ENCODE measurements around the gene INSYN2B. TPM values are rescaled to one million over a fixed set of nuclear protein-coding genes. Genes with fewer than 3 reads are reported as not detected.

The INSYN2B gene
- total and polyA plus RNA-seq, 2 of the 4 experiments (the other 2 are of a cell fraction), result 9.1 to 33.5 TPM

GRCh38 chr5:169880012-169880663 lies 100.2 kb downstream of the INSYN2B start:
- Histone ChIP-seq H2AK5ac (ENCODE audit: low read depth, low read length) (no peak overlapping the region), H3K36me3 (ENCODE audit: control insufficient read depth, insufficient read depth, low read length) (peaks cover 10% of the 10 kb centered on the region), H4K91ac (ENCODE audit: insufficient read depth, low read depth, low read length) (no peak overlapping the region), H3K9me1 (ENCODE audit: insufficient read depth, low read length) (peaks cover 6% of the 10 kb centered on the region; the same call in 1 of the 2 replicates), H2BK20ac (ENCODE audit: low read depth, low read length) (no peak overlapping the region), H3K9ac (ENCODE audit: low read depth, low read length) (no peak overlapping the region), H2BK5ac (ENCODE audit: low read depth, low read length, poor library complexity, severe bottlenecking) (no peak overlapping the region), H3K56ac (ENCODE audit: extremely low read depth, insufficient read depth, low read length) (no peak overlapping the region), H3K9me3 (ENCODE audit: control insufficient read depth, insufficient read depth, low read length) (no peaks in the 10 kb centered on the region), H3K4me1 (ENCODE audit: control insufficient read depth, insufficient read depth, low read length) (peaks cover 10% of the 10 kb centered on the region), H3K79me1 (ENCODE audit: low read depth in 1 of 2, low read length in 2 of 2) (peaks cover 0 to 8% of the 10 kb centered on the region in 2 experiments; a peak in 2 of 4 replicates), H3K4me2 (ENCODE audit: low read depth, low read length) (no peak overlapping the region), H2AK9ac (replicated peaks; ENCODE audit: low read depth, low read length, poor library complexity) (no peak overlapping the region), H3K27ac (ENCODE audit: insufficient read depth, low read length) (no peak overlapping the region), H3K18ac (ENCODE audit: low read depth, low read length) (no peak overlapping the region), H3K14ac (replicated peaks; ENCODE audit: low read depth, low read length) (no peak overlapping the region), H4K8ac (ENCODE audit: low read depth in 2 of 2, low read length in 2 of 2) (no peak overlapping the region), H3K4me3 (ENCODE audit: insufficient read depth, low read depth, low read length) (no peak overlapping the region), H3K4ac (ENCODE audit: low read depth, low read length) (no peak overlapping the region), H4K5ac (ENCODE audit: low read depth, low read length) (no peak overlapping the region), H2BK15ac (ENCODE audit: low read depth, low read length) (no peak overlapping the region), H3K27me3 (ENCODE audit: control insufficient read depth, insufficient read depth, low read length) (no peaks in the 10 kb centered on the region), H2BK120ac (ENCODE audit: low read depth, low read length) (no peak overlapping the region), H4K20me1 (ENCODE audit: insufficient read depth, low read length) (no peaks in the 10 kb centered on the region), H3K23ac (ENCODE audit: low read depth, low read length) (no peak overlapping the region), H2AFZ (replicated peaks; ENCODE audit: low read length, poor library complexity) (no peak overlapping the region)
- intact Hi-C loops (cut with micrococcal nuclease), result no loop called here
- dilution Hi-C loops (cut with HindIII; ENCODE audit: low sequenced_read_pairs, unreplicated experiment), result no loop called here
- ATAC-seq (ENCODE audit: low read depth), result no peak
- ChIA-PET POLR2A (ENCODE audit: unreplicated experiment) (no interaction called here), CTCF (interaction anchor here (1.0 kb wide), 1 partner anchor 177 kb away, joined by 3 read pairs; no protein-coding TSS in a partner anchor)
- WGBS, 2 experiments (ENCODE audit: extremely low coverage in 2 of 2, insufficient read length in 1 of 2), result no CpG with 5 or more reads among the region's 4 CpGs
- in situ Hi-C loops (cut with MboI; ENCODE audit: low sequenced_read_pairs), result no loop called here
- DNase-seq, result no peak
- TF ChIP-seq CTCF (conservative IDR thresholded peaks at IDR 0.05; ENCODE audit: low read depth, low read length), result no peak
- TF ChIP-seq MAFK (IDR thresholded peaks at IDR 0.05; ENCODE audit: low read depth, low read length), result no peak
- TF ChIP-seq RCOR1 (IDR thresholded peaks at IDR 0.05; ENCODE audit: insufficient replicate concordance, low read length), result no peak
- TF ChIP-seq RFX5 (IDR thresholded peaks at IDR 0.05; ENCODE audit: low read depth, low read length), result no peak
- no peak for TF ChIP-seq RAD21 (IDR thresholded peaks at IDR 0.05; ENCODE audit: low read length)
- TF ChIP-seq NFE2L2 (IDR thresholded peaks at IDR 0.05; ENCODE audit: low read depth, low read length), result no peak
- no peak for TF ChIP-seq CEBPB (IDR thresholded peaks at IDR 0.05; ENCODE audit: low read depth, low read length)
- BruUV-seq (replicated peaks), result no TSS peak
